Fibroblast of skin of right biceps (primary cell): Measurements from ENCODE around the gene KHNYN.
"Not testable (repeated sequence)": the region's sequence is repeated elsewhere in the genome, so short reads cannot be mapped to it uniquely, and the experiment has no call there.

Experiments used
- DNase-seq: peaks from one replicate; pipeline ENCODE4 v3.0.0-alpha.2; 2013

The KHNYN gene

DNA sequence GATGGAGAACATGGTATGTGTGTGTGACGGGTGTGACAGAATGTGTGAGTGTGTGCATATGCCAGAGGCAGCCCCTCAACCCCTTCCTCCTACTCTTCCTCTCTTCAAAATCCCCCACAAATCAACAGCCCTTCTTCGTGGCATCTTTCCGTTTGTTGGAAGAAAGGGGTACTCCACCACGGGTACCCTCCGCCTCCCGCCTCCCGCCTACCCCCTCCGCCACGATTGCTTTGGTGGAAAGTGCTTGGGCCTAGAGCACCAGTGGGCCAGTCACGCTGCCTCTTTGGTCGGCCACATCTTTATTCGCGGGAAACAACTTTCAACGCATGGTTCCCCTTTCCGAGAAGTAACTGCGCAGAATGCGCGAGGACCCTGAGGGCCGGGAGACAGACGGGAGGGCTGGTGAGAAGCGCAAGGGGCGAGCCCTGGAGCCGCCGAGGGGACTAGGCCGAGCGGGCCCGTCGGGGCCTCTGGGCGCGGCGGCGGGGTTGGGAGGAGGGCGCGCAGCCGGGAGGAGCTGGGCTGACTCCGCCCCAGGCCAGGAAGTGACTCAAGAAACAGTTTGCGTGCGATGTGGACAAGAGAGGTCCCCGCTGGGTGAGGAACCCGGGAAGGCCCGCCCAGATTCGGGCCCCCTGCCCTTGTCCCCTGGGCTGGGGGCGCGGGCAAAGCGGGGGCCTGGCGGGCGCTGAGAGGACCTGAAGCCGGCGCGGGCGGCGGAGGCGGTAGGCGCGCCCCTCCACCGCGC, at the start of gene KHNYN, which contains the start of gene CBLN3:
Gene KHNYN (plus strand): TSS at position 560 of the 748 bp plus-strand sequence. CDS start 777 bp downstream, outside the sequence.
Gene CBLN3 (minus strand): TSS at position 274 of the 748 bp plus-strand sequence. CDS start 614 bp downstream, outside the sequence.
- peak; percentile 95 for DNase-seq

DNA sequence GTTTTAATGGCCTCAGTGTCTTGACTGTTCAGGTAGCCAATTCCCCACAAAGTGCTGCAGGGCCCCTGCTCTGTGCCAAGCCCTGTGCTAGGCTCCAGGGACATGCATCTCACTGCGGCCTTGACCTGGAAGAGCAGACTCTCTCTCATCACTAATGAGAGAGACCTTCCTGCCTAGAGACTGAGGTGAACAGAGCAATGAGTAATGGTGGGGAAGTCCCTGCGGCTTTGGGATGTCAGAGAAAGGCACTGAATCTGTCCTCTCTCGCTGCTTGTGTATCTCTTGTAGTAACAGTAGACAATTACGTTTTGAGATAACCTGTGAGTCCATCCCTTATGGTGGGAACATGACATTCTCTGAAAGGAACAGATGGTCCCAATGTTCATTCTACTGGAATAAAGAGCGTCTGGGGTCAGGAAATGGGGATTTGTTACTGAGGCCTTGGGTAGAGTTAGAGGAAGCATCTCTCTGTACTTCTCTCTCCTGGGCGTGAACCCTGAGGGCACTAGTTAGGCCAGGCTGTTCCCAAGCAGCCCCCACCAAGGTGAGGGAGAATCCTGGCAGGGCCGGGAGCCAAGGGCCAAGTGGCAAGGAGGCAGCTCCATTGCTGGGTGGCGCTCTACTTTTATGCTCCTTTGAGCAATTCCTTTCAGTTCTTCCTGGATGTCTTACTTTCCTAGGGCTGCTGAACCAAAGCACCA, 48.2 kb upstream of the KHNYN start:
- DNase-seq, result no peak

DNA sequence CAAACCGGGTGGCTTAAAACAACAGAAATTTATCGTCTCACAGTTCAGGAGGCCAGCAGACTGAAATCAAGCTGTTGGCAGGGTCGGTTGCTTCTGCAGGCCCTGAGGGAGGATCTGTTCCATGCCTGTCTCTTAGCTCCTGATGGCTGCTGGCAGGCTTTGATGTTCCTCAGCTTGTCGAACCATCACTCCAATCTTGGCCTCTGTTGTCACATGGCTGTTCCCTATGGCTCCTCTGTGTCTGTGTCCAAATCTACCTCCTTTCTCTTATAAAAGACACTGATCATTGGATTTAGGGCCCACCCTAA, 47.7 kb upstream of the KHNYN start:
- no peak for DNase-seq

DNA sequence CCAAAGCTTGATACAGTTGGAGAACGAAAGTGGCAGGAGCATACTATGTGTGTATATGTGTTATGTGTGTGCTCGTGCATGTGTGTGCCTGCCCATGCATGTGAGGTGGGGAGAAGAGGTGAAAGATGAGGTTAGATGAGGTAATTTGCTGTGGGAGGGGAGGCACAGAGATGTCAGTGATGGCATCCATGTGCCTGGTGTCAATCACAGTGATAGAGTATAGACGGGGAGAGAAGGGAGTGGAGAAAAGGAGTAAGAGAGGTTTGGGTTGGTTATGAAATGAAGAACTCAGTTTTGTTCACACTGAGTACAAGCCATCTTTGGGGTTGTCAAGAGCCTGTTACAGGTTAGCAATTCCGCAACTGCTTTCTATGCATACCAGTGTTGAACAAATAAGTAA, 45.6 kb upstream of the KHNYN start:
- DNase-seq, result no peak

DNA sequence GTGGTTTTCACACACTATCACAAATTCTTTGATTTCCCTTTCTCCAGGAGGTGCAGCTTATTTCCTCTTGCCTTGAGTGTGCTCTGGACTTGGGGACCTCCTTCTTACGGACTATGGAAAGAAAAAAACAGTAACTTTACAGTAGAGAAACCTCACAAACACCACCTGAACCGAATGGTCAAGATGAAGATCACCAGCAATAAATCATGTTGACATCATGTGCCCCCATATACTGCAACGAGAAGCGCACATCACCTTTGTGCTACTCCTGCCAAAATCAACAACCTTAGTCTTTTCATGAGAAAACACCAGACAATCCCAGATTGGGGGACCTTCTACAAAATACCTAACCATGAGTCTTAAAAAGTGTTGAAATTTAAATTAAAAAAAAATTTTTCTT, 44.2 kb upstream of the KHNYN start:
- DNase-seq, result no peak

DNA sequence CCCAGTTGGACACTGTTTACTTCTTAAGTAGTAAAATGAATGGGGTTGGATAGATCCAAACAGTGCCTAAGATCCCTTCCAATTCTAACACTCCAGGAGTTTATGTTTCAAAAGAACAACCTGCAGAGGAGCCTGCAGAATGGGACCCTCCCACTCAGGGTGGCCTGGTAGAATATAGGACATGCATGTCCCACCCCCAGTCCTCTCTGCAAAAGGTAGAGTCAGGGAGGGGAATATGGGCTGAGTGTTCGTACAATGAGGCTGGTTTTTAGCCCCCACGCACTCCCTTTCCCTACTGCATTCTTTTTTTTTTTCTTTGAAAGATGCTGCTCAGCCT, 42.8 kb upstream of the KHNYN start:
- no peak for DNase-seq

DNA sequence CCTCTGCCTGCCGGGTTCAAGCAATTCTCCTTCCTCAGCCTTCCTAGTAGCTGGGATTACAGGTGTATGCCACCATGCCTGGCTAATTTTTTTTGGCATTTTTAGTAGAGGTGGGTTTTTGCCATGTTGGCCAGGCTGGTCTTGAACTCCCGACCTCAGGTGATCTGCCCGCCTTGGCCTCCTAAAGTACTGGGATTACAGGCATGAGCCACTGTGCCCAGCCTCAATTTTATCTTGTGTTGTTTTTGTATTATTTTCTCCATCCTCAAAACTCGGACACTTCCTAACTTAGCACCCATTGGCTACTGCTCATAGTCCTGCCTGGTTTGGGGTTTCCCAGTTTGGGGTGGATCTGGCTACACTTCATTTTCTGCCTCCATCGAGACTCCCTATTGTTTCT, 42.2 kb upstream of the KHNYN start:
- not testable (repeated sequence) for DNase-seq

DNA sequence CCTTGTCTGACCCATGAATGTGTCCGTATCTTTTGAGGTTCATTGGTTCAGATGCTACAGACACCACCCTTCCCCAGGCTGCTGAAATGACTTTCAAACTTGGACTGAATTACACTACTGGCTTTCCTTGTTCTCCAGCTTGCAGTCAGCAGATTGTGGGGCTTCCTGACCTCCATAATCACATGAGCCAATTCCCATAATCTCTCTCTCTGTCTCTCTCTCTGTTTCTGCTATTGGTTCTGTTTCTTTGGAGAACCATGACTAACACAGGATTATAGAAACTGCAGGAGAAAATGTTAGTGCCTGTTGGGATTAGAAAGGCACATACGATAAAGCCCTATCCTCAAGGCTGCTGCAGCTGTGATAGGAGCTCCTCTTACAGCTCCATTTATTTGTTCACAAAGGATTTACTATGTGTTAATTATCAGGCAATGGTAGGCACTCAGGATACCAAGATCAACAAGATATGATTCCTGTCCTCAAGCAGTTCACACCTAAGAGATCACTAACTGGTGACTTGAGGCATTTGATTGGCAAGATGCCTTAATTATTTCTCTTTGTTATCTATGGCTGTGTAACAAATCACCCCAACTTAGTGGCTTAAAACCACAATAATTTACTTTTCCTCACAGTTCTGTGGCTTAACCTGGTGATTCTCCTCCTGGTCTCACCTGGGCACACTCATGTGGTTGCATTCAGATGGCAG, 41.1 kb upstream of the KHNYN start:
- no peak for DNase-seq

DNA sequence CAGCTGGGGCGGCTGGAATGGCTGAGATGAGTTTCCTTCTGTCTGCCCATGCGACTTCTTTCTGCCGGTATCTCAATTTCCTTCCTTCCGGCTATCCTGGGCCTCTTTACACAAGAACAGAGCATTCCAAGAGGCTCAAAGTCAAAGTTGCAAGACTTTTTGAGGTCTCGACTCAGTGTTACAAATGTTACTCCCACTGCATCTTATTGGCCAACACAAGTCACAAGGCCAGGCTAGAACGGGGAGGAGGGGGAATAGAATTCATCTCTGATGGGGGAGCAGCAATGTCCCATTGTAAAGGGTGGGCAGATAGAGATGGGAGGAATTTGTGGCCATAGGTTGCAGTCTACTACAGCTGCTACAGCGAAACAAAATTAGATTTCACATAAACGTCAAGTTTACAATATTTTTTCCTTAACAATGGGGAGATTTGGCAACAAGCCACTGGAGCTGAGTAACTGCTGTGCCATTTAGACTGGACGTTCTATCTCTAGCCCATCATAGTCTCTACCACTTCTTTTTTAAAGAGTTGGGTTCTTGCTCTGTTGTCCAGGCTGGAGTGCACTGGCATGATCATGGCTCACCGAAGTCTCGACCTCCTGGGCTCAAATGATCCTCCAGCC, 40.4 kb upstream of the KHNYN start:
- no peak for DNase-seq

DNA sequence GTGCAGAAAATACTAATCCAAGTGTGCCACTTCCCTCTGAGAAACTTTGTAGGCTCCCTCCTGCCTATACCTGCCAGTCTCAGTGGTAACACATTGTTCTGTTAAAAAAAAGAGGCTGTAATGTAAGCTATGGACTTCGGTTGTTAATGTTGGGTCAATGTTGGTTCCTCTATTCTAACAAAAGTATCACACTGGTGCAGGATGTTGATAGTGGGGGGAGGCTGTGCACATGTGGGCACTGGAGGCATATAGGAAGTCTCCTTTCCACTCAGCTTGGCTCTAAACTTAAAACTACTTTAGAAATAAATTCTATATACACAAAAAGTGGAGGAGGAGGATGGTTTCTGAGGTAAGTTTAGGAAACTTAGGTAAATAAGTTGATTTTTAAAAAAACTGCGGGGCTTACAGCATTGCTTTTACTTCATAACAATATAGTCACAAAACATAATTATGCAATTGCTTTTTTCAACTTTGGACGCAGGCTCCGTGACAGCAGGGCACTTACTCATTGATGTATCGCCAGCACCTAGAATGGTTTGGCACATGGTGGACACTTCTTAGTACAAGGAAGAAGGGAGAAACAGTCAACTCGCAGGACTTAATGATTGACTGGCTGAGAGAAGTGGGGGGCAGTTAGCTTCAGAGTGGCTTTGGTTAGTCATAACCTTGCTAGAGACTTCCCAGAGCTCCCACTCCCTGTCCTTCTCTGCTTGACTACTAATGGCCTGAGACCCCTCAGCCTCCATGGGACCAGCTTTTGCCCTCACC, 38.9 kb upstream of the KHNYN start:
- no peak for DNase-seq

DNA sequence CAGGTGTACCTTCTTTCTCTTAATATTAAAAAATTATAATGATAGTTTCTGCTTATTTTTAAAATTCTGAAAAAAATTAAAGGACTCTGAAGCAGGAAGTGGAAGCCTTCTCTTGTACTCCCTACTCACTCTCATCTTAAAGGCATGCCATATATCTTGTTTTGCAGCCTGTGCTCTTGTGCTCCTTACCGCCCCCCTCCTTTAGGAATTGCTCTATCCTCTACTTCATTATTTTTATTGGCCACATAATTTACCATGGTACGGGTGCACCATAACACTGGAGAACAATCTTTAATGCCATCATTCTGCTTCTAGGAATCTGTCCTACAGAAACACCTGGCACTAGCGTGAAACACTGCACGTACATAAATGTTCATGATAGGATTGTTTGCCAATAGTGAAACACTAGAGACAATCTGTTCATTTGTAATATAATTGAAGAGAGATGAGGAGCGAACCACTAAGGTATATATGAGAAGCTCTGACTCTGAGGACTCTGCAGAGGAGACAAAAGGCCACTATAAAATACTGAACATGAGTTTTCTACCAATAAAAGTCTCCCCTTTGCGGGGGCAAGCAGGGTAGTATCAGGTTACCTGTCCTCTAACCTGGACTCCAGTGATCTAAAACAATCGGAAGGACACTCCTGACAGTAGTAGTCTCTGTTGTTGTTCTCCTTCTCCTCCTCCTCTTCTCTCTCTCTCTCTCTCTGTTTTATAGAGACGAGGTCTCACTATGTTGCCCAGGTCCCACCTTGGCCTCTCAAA, 37.2 kb upstream of the KHNYN start:
- DNase-seq, result peak; percentile 67

DNA sequence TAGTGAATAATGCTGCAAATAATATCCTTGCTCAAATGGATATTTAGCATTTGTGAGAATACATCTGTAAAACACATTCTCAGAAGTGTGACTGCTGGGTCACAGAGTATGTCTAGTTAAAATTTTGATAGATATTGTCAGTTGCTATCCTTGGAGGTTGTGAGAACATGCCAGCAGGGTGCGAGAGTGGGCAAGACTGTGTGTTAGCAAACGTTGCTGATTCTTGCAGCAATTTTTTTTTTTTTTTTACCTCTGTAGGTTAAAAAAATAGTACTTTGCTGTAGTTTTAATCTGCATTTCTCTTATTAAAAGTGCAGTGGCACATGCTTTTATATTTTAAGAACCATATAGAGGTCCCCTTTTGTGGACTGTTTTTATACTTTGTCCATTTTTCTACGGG, 35.5 kb upstream of the KHNYN start:
- DNase-seq, result no peak

DNA sequence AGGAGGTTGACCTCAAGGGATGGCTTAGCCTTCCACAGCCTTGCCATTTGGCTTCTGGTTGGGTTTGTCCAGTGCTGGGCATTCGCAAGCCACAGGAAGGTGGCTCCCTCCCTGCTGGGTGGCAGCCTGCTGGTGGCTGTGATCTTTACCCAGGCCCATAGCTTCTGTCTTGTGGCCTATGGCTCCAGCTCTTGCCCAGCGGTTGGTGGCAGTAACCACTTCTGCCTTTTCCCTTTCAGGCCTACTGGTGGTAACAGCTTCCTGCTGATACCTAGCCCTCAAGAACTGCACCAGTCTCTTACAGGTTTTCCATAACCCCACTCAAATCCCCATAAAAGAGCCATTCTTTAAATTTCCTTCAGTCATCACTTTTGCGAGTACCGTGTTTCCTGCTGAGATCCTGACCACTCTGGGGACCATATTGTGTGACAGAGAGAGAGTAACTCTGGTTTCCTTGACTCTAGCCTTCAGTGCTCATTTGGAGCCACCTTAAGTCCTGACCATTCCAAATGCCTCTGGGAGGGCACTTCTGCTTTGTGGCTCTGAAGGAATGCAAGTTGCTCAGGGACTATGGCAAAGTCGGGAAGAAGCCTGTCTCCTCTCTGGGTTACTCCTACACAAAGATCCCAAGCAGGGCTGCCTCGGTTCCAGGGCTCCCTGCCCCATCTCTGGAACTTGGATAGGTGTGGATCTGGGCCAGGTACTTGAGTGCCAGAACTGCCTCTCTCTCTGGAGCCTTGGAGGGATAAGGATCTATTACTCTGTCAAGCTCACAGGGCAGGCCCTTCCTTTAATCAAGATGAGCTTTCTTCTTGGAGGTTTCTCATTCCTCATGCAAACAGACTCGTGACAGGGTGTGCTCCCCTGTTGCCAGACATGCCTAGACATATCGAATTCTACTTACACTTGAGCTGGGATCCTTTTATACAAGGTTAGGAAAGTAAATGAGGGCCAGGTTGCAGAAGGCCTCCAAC, 33.9 kb upstream of the KHNYN start:
- DNase-seq, result no peak

DNA sequence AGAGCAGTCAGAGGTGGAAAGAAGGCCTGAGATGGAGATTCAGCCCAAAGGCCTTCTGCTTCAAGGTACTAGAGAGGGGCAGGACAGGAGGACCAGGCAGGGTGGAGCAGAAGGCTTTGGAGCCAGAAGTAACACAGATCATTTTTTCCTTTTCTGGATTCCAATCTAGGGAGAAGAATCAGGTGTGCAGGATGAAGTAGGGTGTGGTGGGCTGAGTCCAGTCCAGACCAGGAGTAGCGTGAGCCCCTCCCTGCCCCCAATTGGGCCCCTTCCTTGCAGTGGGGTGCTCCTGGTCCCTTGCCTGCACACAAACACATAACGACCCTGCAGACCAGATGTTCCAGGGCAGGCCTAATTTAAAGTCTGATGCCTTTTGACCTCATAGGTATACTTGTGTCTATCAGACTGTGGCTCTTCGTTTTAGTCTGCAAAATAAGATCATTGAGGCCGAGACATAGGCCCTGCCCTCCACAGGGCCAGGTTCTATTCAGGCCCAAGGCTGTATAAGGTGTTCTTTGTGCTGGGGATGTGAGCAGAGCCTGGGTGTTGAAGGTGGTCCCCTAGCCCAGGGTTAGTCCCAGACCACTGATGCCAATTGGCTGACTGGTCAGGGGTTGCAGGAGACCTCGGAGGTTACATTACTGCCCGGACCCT, 32.0 kb upstream of the KHNYN start:
- DNase-seq, result no peak

DNA sequence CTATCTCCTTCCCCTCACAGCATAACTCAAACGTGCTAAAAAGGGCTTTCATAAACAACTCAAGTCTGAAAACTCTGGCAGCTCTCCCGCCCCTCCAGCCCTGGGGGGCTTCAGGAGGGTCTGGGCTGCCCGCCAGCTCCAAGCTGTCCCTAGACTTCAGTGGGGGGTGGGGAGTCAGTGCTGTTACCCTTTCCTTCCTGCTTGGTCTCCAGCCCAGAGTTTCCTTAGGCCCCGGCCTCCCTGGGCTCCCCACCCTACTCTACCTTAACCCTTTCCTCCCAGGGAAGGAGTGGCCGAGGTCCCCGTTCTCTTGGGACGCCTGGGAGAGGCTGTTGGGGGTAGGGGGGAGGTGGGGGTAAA, 31.5 kb upstream of the KHNYN start:
- peak; percentile 40 for DNase-seq

DNA sequence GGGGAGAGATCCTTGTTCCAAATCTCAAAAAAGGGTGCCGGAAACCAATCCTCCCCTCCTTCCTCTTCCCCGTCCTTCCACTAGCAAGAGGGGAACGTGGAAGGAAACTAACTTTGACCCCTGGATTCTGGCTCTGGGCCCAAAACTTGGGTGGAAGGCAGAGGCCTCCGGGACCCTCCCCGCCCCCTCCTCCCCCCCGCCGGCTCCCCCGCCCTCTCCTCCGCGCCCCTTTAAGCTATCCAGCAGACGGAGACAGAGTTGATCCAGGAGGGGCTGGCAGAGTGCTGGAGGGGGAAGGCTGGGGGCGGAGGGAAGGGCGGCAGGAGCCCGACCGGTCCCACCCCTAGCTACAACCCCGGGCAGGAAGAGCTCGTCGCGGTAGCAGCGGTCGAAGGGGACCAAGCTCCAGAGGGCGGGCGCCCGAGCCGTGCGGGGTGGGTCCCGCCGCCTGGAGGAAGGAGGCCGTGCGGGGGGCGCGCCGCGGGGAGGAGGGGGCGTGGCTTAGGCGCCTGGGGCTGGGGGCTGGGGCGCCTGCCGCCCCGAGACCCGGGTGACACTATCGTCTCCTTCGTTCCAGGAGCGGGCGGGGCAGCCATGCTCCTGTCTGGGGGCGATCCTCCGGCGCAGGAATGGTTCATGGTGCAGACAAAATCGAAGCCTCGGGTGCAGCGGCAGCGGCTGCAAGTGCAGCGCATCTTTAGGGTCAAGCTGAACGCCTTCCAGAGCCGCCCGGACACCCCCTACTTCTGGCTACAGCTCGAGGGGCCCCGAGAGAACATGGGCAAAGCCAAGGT, 30.9 kb upstream of the KHNYN start, which contains the start of gene NYNRIN:
Gene NYNRIN (plus strand): TSS at position 351 of the 794 bp plus-strand sequence. CDS start 244 bp downstream, at position 595.
- peak; percentile 63 for DNase-seq

DNA sequence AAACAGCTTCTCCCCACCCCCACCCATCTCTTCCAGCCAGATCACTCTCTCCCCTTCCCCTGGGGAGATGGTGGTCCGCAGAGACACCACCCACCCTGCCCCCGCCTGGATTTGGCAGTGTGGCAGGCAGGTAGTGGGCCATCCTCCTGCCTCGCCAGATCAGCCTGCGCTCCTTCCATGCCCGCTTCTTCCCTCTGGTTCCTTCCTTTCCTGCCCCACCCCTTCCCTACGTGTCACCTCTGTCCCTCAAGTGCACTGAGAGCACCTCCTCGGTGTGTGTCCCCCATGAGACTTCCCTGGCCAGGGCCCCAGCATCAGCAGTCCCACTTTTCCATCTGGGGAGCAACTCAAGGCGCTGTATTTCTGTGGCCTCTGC, 30.3 kb upstream of the KHNYN start:
- no peak for DNase-seq

DNA sequence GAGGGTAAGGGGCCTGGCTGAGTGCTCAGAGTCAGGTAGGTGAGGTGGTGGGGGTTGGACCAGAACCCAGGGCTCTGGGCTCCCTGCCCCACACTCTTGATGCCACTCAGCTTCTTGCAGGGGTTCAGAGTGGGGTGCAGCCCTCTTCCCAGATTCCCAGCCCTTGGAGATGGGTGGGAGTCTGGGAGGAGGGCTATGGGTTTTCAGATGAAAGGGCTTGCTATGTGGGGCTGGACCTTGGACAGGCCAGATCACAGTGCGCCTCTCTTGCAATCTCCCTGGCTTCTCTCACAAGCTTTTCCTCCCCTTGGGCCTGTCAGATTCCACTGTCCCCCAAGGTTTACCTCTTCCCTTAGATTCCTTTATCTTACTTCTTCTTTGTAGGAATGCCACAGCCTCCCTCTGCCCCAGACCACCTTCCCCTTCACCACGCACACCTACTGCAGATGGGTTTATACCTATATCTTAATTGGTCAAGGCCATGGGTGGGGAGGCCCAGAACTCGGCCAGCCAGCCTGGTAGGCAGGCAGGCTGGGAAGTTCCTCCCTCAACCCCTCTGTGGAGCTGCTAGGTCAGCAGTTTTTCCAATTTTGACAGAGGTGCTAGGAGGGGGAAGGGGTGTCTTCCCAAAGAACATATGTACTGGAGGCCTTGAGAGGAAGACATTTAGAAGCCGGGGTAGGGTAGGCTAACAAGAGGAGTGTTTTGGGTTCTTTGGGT, 29.6 kb upstream of the KHNYN start:
- no peak for DNase-seq
